Anterior cingulate cortex (tissue), 58 donors: Measurements from ENCODE around the gene SCAPER.
A peak's percentile ranks its signal among the peaks of the same experiment; 100 is the strongest.
"Not testable (repeated sequence)": the region's sequence is repeated elsewhere in the genome, so short reads cannot be mapped to it uniquely, and the experiment has no call there.

Source experiments
- DNase-seq, 58 donors: peaks; one replicate each; lab custom pipeline; 2025; lab: John Stamatoyannopoulos, UW

The SCAPER gene

DNA sequence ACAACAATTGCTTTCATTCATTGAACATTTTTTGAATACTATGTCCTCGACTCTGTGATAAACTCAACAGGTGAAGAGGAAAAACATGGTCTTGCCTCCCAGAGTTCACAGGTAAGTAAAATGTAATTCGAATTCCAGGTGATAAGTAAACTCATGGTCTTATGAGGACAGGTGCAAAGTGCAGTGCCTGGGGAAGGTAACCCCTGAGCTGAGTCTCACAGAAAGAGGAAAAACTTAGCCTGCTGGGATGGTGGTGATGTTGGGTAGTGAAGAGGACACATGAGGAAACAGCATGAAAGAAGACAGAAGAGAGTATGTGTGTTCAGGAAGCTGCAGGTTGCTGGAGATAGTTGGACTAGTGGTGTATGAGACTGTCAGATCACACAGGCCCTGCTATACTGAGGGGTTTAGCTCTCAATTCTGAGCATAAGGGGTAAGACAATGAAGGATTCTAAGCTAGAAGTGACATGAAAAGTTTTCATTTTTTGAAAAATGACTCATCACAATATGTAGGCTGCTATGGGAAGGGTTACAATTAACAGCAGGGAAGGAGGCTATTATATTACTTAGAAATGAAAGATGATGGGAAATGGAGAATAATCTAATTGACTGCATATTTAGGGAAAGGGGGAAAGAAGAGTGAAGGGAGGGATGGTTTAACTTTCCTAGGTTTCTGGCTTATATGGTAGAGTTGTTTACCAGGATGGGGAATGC is 457.3 kb downstream of the SCAPER start:
- no peak for DNase-seq

DNA sequence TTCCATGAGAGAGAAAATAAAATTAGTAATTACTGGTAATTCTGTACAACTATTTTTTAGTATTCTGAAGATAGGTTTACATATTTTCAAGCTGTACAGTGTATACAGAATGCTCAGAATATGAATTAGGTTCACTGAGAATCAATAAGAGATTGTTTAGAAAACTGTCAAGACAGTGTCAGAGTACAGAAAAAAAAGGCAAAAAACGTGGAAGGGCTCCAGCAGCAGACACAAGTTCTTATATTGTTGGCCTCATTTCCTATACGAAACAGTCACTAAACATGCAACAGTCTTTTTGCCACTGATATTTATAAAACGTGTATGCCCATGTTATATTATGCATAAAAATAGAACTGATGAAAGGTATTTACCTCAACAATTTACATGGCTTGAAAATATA is 464.7 kb downstream of the SCAPER start:
- DNase-seq: no peak

DNA sequence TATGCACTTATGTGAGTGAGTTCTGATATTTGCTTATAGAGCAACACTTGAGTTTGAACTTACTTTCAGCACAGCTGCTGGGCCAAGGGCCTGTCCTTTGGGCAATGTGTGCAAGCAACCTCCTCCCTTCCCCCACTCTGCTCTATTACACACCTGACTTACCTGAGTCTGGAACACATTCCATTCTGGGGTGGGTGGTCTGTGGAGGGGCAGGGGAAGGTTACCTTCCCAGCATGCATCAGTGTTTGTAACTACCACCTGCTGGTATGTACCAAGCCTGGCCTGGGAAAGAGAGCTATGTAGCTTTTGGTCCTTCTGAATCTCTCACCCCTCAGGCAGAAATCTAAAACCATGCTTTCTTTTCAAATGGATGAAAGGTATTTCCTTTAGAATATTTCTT is 465.6 kb downstream of the SCAPER start:
- DNase-seq: no peak

GRCh38 chr15:76433798-76434400 is 471.2 kb downstream of the SCAPER start:
- no peak for DNase-seq

- not testable (repeated sequence) for DNase-seq
These were observed 472.1 kb downstream of the SCAPER start for GRCh38 chr15:76433036-76433435.

DNA sequence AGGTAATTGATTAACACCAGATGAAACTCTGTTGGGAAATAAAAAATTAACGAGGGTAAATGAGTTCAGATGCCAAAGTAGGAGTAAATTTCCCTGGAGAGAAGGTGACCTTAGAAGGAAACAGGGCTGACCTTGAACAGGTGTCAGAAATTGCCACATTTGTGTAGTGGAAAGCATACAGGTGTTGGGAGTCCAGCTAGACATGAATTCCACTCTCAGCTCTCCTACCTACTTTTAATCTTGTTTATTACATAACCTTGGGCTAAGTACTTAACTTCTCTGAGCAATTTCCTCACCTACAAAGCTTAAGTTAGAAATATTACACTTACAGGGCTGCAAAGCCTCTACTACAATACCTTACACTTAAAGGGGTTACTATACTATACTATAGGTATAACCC is 472.5 kb downstream of the SCAPER start:
- no peak for DNase-seq

GRCh38 chr15:76431971-76432370 is 473.2 kb downstream of the SCAPER start:
- DNase-seq: no peak

DNA sequence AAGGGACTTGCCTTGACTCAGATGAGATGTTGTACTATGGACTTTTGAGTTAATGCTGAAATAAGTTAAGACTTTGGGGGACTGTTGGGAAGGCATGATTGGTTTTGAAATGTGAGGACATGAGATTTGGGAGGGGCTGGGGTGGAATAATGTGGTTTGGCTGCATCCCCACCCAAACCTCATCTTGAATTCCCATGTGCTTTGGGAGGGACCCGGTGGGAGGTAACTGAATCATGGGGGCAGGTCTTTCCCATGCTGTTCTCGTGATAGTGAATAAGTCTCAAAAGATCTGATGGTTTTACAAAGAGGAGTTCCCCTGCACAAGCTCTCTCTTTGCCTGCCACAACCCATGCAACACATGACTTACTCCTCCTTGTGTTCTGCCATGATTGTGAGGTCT is 474.4 kb downstream of the SCAPER start:
- not testable (repeated sequence) for DNase-seq

- DNase-seq: no peak
These were observed 475.5 kb downstream of the SCAPER start for GRCh38 chr15:76429661-76430060.

- DNase-seq: no peak
These were observed 478.2 kb downstream of the SCAPER start for GRCh38 chr15:76426941-76427340.

DNA sequence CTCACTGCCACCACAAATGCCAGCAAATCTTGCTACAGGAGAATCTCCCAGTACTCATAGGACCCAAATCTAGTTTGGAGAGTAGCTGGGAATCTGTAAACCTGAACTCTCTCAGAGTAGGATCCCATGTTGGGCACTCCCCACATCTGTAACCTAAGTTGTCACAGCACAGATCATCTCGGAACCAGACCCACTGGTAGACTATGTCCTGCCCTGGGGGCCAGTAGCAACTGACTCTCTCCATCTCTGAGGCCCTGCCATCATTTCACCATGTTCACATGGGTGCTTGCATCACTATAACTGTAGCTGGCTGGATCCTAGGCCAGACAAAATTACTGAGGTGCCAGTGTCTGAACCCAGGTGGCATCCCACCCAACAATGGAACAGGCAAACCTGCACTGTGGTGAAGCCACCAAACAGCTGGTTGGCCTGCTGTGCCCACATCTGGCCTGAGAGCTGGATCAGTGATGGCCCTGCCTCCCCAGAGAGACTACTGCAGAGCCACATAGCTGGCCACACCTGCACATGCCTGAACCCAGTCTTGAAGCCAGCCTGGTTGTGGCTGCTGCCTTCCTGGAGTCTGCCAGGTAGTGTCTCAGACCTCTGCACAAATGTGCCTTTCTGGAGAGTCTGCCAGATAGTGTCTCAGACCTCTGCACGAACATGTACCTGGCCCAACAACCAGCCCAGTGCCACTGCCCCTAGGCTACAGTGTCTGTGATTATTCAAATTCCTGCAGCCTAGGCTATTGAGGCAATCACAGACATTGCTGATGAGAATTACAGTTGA is 486.6 kb downstream of the SCAPER start:
- no peak for DNase-seq

DNA sequence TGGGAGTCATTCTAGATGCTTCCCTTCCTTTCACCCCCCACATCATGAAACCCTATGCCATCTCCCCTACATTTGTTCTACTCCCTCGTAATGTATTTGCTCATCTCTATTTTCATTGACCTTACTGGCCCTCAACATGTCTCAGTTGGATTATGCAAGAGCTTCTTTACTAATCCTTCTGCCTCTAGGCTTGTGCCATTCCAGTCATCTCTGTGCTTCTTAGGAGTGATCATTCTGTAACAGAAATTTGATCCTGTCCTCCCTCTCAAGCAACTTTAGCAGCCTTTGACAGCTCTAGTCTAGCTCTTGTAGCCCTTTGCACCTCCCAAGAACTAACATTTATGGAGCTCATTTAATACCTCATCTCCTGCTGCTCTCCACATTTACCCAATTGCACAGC is 503.9 kb downstream of the SCAPER start:
- no peak for DNase-seq

- DNase-seq: no peak
These were observed 506.6 kb downstream of the SCAPER start for GRCh38 chr15:76398317-76399104.

DNA sequence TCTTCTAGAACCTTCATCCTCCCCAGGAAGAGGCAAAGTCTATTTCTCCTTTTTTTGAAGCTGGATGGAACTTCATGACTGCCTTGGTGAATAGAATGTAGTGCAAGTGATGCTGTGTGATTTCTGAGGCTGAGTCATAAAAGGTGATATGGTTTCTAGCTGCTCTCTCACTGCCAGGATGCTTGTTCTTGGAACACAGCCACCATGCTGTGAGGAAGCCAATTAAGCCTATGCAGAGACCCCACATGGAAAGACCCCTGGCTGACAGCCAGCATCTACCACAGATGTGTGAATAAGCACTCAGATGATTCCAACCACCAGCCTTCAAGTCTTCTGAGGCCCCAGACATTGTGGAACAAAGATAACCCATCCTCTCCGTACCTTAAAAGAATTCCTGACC is 511.5 kb downstream of the SCAPER start:
- peak in 2 of 58 donors; percentile 9 to 11 for DNase-seq

- no peak for DNase-seq
These were observed 513.3 kb downstream of the SCAPER start for GRCh38 chr15:76391847-76392246.

DNA sequence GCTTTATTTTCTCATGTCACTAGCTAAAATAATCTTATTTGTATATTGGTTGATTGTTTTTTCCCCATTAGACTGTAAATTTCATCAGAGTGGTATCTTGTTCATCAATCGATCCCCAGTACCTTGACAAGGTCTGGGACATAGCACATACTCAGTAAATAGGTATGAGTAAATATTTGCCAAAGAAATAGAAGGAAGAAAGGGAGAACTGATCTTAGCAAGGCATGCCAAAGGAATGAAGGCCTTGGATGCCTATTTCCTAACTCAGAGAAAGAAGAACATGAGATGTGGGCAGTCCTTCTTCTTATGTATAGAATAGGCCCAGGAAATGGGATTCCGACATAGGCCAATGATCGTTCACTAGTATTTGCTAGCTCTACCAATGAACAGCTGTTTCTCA is 513.8 kb downstream of the SCAPER start:
- no peak for DNase-seq

DNA sequence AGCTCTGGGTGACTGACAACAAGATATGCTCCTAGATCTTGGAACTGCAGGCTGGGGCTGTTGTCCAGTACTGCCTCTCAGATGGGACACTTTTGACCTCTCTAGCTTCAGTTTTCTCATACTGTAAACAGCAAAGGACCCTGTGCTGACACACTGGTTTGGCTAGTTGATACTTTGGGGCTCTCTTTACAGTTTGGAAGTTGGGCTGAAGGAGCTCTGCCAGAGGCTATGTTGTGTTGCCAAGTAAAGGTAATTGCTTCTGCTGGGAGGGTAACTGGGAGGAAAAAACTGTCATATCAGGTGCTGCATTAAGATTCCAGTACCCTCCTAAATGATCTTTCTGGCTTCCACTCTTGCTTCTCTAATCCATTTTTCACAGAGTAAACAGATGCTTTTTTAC is 514.6 kb downstream of the SCAPER start:
- no peak for DNase-seq

- DNase-seq: no peak
These were observed 518.2 kb downstream of the SCAPER start for GRCh38 chr15:76386926-76387325.

GRCh38 chr15:76386178-76386577 is 519.0 kb downstream of the SCAPER start:
- no peak for DNase-seq

DNA sequence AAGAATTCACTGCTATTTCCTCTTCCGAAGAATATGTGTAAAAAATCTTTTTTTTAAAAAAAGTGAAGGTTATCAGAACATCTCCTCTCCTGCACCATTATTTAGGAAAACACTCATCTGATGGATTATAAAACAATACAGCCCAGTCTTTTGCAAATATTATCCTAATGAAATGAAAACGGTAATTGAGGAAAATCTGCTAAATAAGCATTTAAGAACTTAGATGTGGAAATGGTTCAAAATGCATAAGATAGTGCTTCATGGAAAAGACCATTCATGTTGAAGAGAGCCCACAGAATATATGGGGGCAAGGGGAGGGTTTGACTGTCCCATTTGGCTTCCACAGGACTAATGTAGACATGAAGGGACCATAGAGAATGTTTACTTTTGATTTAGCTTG is 520.7 kb downstream of the SCAPER start:
- DNase-seq: no peak
